MM.1S (cell line): ENCODE data around the gene OR51B4.

ENCODE experiments used
- EZH2 ChIP-seq: fragments of 300-600 bp; sonication (generic); optimal IDR thresholded peaks from 2 replicates; pipeline ENCODE3; 2017; ENCODE audit warnings: low read depth, mild to moderate bottlenecking, antibody characterized with exemption, low read length, mixed read lengths
- TF ChIP-seq, protein P1 (sequence below): fragments of 300-600 bp; sonication (generic); IDR thresholded peaks from 2 replicates; pipeline ENCODE4 v1.5.1; 2016; ENCODE audit warnings: antibody characterized with exemption, low read length, mixed read lengths

DNA sequence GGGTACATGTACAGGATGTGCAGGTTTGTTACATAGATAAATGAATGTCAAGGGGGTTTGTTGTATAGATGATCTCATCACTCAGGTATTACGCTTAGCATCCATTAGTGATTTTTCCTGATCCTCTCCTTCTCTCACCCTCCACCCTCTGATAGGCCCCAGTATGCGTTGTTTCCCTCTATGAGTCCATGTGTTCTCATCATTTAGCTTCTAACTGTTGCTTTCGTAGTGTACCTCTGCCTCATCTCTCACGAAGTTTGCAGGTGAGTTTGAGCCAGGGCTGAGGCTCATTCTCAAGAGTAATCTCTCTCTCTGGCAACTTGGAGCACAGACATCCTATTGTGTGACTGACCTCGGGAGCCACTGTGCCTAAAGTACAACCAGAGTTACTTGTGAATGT is 27.4 kb downstream of the OR51B4 start:
- TF ChIP-seq, protein P1, sequence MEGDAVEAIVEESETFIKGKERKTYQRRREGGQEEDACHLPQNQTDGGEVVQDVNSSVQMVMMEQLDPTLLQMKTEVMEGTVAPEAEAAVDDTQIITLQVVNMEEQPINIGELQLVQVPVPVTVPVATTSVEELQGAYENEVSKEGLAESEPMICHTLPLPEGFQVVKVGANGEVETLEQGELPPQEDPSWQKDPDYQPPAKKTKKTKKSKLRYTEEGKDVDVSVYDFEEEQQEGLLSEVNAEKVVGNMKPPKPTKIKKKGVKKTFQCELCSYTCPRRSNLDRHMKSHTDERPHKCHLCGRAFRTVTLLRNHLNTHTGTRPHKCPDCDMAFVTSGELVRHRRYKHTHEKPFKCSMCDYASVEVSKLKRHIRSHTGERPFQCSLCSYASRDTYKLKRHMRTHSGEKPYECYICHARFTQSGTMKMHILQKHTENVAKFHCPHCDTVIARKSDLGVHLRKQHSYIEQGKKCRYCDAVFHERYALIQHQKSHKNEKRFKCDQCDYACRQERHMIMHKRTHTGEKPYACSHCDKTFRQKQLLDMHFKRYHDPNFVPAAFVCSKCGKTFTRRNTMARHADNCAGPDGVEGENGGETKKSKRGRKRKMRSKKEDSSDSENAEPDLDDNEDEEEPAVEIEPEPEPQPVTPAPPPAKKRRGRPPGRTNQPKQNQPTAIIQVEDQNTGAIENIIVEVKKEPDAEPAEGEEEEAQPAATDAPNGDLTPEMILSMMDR, result no peak
- no peak for TF ChIP-seq EZH2
